SK-MEL-5 (cell line): ENCODE measurements around the gene UBXN7. TPM values are rescaled to one million over a fixed set of nuclear protein-coding genes. Genes with fewer than 3 reads are reported as not detected.

Experiments used
- DNase-seq: peaks from one replicate; pipeline ENCODE4 v3.0.0-alpha.2; 2016; ENCODE audit warnings: low read depth, low spot score
- in situ Hi-C: cut with HindIII; loops from 2 replicates; pipeline ENCODE4 v1.10.0; 2016; ENCODE audit warnings: low sequenced_read_pairs, high pct_unique_total_duplicates, low pct_unique_long_range_greater_than_20kb
- small RNA-seq, 2 experiments: library from RNA; depleted of rRNA; stranded (forward); fragments of <200 nt; gene quantifications; one replicate each; pipeline ENCODE3, GENCODE V24; 2014
- total RNA-seq: library from RNA; depleted of rRNA; stranded (reverse); fragments of >200 nt; shearing (Covaris generic); gene quantifications from 2 replicates; pipeline ENCODE4 v1.2.3, GENCODE V29; 2014; rRNA removed

The UBXN7 gene
- total RNA-seq, 1 experiment from 2014 or later: 10.0 TPM

GRCh38 chr3:196298521-196298920 is 133.7 kb downstream of the UBXN7 start:
- DNase-seq: no peak
- in situ Hi-C loops: no loop called here

Small RNAs within 50 kb of the gene (small RNA-seq; reads per million reads assigned to genes)
- gene AC069257.2: 0 reads per million in 2 experiments
- 0 reads per million in 2 experiments for gene AC083822.1
- gene AC117490.1: 0 reads per million in 2 experiments
- gene RN7SL434P: 0 to 0.05 reads per million in 2 experiments
- 0 reads per million in 2 experiments for gene RN7SL738P
- gene RNU6-1279P: 0 reads per million in 2 experiments
- gene RNU6-910P: 0 reads per million in 2 experiments

Other genes with a start within 250 kb of the UBXN7 start
- gene ZDHHC19, start 221.0 kb downstream of the UBXN7 start, total RNA-seq: 1.1 TPM in 1 of 2 replicates, not detected in the other
- gene SLC51A, start 215.9 kb downstream of the UBXN7 start, total RNA-seq: not detected in 2 replicates
- gene PCYT1A, start 144.7 kb downstream of the UBXN7 start, total RNA-seq: 34.2 and 34.4 TPM in 2 replicates
- 1.0 and 2.5 TPM in 2 replicates for gene DYNLT2B, start 114.2 kb downstream of the UBXN7 start, total RNA-seq
- gene TM4SF19, start 94.0 kb downstream of the UBXN7 start, total RNA-seq: 0.80 and 4.0 TPM in 2 replicates
- 7.1 and 7.7 TPM in 2 replicates for gene RNF168, start 71.3 kb upstream of the UBXN7 start, total RNA-seq
- gene SMCO1, start 82.9 kb upstream of the UBXN7 start, total RNA-seq: not detected in 2 replicates
- 6.6 and 7.1 TPM in 2 replicates for gene WDR53, start 136.1 kb upstream of the UBXN7 start, total RNA-seq
- gene FBXO45, start 136.2 kb upstream of the UBXN7 start, total RNA-seq: 14.0 and 15.8 TPM in 2 replicates
- 3.2 and 6.2 TPM in 2 replicates for gene NRROS, start 207.3 kb upstream of the UBXN7 start, total RNA-seq